ENCODE results near the gene TMSB4X.
"Not testable (repeated sequence)": the region's sequence is repeated elsewhere in the genome, so short reads cannot be mapped to it uniquely, and the experiment has no call there.

The TMSB4X gene

DNA sequence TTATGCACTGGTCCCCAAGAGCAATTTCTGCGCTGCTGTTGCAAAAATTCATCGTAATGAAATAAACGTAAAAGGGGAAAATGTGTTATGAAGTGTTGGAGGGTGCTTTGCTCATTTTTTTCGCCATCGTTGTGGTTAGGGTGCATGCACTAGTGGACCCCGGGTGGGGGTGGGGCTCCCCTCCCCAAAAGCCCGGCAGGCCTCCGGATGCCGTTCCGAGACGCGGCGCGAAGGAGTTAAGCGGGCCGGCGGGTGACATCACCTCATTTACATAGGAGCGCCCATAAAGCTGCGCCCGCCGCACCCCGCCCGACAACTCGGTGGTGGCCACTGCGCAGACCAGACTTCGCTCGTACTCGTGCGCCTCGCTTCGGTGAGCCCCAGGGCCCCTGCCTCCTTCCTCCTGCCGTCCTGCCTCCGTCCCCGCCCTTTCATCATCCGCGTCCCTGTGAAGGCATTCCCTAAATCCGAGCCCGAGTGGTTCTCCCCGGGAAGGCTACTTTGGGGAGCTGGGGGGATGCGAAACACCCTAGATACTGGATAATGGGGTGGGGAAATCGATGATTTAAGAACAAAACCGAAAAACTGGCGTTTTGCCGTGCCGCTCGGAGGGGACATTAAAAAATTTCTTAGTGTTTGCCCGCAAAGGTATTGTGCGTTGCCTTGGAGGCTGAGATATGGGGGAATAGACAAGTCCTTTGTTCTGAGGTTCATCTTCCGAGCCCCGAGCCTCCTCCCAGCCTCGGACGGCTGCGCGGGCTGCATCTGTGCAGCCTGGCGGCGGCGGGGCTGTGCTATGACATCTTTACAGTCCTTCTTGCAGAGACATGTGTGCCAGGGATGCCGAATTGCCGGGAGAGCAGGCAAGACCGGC lies at the start of gene TMSB4X:
TSS of gene TMSB4X (plus strand) at position 315 of the 874 bp plus-strand sequence.
- FAIRE-seq (peak; percentile 82), DNase-seq (ENCODE audit: insufficient read length, low spot score) (no peak)

DNA sequence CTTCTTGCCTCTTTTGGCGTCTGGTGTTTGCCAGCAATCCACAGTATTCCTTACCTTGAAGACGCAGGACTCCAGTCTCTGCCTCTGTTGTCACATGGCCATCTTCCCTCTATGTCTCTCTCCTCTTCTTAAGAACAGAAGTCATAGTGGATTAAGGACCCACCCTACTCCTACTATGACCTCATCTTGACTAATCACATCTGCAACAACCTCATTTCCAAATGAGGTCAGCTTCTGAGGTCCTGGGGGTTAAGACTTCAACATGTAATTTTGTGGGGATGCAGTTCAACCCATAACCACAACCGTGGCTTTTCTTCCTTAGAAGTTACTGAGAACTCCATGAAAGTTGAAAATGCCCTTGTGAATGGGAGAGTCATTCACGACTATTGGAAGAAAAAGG lies 45.2 kb upstream of the TMSB4X start:
- DNase-seq (ENCODE audit: insufficient read length, low spot score) (no peak), FAIRE-seq (no peak)

DNA sequence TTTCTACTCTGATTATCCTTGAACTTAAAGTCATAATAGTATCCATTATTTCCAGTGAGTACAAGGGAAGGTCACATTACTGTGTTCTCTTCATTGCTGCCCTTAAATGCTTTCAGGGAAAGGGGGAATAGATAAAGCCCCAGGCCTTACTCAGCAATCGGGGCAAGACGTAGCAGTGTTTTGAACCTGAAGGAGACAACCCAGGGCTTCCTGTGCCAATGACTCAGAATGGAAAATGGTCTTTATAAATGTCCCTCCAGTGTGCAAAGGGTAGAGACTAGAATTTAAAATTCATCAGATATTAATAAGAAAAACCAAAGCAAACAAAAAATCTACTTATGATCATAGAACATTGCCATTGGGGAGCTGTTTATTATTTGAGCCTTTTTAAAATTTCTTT lies 44.8 kb upstream of the TMSB4X start:
- no peak for FAIRE-seq
- no peak for DNase-seq (ENCODE audit: insufficient read length, low spot score)

DNA sequence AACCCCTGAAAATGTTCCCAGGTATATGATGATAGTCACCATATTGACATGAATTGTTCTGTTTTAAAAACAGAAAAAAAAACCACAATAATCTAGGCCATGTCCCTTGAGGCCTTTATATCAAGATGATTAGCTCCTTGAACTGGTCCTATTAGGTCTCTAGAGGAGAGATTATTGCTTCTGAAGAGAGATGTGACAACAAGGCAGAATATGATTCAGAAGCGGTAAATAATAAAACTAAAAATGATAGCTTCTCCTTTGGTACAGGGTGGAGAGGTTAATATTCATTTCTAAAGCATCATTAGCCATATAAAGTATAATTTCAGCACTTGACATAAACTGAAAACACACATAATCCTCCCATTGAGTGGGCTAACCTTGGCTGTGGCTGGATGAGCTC lies 42.7 kb upstream of the TMSB4X start:
- no peak for DNase-seq (ENCODE audit: insufficient read length, low spot score)
- FAIRE-seq = no peak

DNA sequence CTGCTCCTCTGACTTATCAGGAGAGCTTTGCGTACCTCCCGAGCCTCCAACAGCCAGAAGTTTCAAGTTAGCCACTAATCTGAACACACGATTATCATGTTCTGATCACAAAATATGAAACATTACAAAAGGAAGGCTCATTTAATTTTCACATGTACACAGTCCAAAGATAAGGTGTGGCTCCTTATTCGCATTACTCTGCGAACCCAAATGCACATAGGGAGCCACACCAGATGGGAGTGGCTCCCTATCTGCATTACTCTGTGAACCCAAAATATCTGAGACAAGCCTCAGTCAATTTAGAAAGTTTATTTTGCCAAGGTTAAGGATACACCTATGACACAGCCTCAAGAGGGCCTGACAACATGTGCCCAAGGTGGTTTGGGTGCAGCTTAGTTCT lies 40.1 kb upstream of the TMSB4X start:
- FAIRE-seq (no peak), DNase-seq (ENCODE audit: insufficient read length, low spot score) (no peak)

DNA sequence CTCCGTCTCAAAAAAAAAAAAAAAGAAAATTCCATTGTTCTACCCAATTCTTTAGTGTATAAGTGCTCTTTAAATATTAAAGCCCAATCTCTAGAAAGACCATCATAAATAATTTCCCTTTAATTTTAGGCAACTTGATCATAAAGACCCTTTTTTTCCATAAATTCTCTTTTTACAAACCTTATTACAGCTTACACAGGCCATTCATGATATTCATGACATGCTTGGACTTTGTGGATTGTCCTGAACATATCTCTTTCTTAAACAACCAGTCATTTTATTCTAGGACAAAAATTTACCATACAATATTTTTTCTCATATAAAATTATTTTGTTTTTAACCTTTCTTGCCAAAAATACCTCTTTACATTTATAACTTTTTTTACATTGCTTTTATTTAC lies 38.0 kb upstream of the TMSB4X start:
- peak; percentile 74 for FAIRE-seq

DNA sequence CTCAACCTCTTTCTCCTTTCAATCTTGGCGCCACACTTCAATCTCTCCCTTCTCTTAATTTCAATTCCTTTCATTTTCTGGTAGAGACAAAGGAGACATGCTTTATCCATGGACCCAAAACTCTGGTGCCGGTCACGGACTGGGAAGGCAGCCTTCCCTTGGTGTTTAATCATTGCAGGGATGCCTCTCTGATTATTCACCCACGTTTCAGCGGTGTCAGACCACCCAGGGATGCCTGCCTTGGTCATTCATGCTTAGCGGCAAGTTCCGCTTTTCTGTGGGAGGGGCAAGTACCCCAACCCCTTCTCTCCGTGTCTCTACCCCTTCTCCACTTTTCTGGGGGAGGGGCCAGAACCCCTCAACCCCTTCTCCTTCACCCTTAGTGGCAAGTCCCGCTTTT lies 34.4 kb upstream of the TMSB4X start:
- FAIRE-seq = not testable (repeated sequence)

More for the DNA sequence above, 38.0 kb upstream of the TMSB4X start:
- DNase-seq (ENCODE audit: insufficient read length, low spot score) = no peak

DNA sequence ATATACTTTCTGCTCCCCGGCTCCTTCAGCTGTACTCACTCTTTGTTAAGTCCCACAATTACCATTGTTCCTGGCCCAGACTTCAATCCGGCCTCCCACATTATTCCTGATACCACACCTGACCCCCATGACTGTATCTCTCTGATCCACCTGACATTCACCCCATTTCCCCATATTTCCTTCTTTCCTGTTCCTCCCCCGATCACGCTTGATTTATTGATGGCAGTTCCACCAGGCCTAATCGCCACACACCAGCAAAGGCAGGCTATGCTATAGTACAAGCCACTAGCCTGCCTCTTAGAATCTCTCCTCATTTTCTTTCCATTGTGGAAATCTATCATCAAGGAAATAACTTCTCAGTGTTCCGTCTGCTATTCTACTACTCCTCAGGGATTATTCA lies 31.3 kb upstream of the TMSB4X start:
- not testable (repeated sequence) for FAIRE-seq

More for the DNA sequence above, 34.4 kb upstream of the TMSB4X start:
- not testable (repeated sequence) for DNase-seq (ENCODE audit: insufficient read length, low spot score)

DNA sequence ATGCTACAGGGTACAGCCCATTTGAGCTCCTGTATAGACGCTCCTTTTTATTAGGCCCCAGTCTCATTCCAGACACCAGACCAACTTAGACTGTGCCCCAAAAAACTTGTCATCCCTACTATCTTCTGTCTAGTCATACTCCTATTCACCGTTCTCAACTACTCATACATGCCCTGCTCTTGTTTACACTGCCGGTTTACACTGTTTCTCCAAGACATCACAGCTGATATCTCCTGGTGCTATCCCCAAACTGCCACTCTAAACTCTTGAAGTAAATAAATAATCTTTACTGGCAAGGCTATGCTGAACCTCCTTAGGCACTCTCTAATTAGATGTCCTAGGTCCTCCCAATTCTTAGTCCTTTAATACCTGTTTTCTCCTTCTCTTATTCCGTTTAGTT lies 30.5 kb upstream of the TMSB4X start:
- FAIRE-seq; DNase-seq (ENCODE audit: insufficient read length, low spot score): not testable (repeated sequence)

More for the DNA sequence above, 31.3 kb upstream of the TMSB4X start:
- DNase-seq (ENCODE audit: insufficient read length, low spot score) = not testable (repeated sequence)

DNA sequence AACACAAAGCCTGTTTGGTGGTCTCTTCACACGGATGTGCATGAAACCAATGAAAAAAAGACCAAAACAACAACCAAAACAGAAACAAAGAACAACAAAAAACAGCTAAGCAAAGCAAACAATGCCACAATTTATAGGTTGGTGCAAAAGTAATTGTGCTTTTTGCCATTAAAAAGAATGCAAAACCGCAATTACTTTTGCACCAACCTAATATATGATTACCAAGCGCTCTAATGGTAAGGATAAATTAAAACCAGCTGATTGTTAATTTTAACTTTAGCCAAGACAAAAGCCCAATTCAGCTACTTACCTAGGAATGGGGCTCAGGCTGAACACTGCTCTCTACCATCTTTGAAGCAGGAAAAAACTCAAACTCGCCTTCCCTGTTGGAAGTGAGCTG lies 29.4 kb upstream of the TMSB4X start:
- no peak for DNase-seq (ENCODE audit: insufficient read length, low spot score)
- FAIRE-seq = no peak

DNA sequence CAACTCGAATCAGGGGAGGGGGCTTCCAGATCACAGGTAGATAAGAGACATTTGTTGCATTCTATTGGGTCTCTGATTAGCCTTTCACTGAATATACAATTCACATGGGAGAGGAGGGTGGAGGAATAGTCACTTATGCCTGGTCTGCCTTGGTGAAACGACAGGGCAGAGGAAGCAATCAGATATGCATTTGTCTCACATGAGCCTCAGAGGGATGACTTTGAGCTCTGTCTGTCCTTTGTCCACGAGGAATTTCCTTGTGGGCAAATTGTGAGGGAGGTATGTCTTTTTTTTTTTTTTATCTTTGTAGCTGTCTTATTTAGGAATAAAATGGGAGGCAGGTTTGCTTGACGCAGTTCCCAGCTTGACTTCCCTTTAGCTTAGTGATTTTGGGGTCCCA lies 28.5 kb upstream of the TMSB4X start:
- no peak for FAIRE-seq
- DNase-seq (ENCODE audit: insufficient read length, low spot score) = no peak

DNA sequence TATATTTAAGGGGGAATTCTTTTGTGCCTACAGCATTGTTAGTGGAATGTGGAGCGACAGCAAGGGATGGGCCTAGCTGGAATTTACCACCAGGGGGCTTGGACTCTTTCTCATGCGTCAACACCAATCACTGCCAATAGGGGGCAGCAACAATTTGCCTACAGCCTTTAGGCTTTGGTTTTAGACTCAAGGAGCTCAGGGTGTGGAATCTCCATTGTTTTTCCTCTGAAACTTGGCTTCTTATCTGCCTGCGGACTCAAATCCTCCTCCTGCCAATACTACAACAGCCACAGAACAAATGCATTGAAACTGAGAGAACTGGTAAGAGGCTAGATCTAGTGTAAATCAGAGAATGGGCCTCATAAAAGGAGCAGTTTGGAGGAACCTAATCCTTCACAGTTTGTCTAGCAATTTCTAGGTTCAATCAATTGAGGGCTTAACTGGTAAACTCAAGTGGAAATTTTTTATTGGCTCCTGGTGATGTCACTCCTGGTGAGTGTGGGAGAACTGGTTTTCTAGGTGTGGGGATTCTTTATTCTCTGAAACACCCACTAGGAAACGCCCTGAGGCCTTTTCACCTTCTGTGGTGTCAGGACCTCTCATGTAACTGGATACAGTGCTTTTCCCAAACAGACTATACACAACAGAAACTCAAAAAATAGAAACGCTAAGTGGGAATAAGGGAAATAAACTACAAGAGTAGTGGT lies 27.9 kb upstream of the TMSB4X start:
- DNase-seq (ENCODE audit: insufficient read length, low spot score) (no peak), FAIRE-seq (peak; percentile 94)

DNA sequence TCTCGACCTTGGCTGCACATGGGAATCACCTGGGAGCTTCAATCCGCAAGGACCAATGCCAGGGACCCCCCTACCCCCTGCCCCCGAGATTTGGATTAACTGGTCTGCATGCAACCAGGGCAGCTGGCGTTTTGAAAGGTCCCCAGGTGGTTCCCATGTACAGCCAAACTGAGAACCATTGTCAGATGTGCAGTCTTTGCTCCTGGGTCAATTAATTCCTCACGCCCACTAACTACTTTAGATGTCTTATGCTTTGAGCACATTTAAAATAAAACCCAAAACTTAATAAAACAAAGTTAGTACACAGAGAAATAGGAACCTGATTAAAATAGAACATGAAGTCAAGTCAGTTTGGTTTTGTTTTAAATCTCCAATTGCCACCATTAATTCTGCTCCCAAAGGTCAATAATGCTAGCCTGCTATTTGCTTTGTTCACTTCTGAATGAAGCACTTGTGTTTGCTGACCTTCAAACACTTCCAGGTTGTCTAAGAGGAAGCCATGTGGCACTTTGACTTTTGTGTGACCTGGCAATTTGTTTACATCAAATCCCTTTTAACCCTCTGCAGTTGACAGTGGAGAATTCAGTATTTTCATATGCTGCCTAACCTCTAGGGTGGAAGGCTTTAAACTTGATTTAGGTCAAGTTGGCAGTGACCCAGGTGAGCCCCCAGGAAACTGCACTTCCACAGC lies 27.2 kb upstream of the TMSB4X start:
- FAIRE-seq (no peak), DNase-seq (ENCODE audit: insufficient read length, low spot score) (no peak)

DNA sequence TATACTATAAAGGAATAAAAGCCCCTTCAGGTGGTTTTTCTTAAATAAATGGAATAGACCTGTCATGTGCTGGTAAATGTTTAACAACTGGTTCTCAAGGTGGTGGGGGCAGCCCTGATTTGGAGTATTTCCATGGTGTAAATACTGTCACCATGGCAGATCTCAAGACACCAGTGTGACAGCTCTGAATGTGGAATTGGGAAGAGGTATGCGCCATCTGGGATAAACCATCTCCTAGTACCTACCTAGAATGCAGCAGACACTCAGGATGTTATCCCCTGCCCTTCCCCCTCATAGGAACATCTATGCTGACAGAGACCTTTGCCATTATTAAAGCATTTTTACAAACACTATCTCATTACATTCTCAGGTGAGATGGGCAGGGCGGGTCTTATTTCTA lies 26.4 kb upstream of the TMSB4X start:
- FAIRE-seq (no peak), DNase-seq (ENCODE audit: insufficient read length, low spot score) (no peak)

DNA sequence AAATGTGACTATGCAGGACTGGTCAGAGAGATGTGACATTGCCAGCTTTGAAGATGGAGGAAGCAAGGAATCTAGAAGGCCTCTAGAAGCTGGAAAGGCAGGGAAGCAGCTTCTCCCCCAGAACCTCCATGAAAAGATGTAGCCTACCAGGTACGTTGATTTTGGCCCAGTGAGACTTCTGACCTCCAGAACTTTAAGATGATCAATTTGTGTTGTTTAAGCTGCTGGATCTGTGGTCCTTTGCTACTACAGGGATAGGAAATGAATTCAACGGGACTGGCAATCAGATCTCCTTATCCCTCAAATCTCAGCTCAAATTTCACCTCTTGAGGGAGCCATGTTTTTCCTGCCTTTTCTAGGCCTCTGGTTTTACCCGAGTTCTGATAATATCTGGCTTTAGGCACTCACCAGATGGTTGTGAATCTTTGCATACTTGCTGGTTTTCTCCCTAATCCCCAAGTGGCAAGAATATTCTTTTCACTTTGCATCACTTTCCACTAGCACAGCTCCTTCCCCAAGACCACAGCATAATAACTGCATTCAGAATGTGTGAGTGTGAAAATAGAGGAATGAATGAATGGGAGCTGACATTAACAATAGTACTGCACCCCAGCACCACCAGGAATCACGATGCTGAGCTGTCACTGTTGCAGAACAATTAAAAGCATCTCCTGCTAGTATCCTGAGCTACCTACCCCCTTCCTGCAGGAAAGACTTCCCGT lies 25.5 kb upstream of the TMSB4X start:
- FAIRE-seq = no peak

DNA sequence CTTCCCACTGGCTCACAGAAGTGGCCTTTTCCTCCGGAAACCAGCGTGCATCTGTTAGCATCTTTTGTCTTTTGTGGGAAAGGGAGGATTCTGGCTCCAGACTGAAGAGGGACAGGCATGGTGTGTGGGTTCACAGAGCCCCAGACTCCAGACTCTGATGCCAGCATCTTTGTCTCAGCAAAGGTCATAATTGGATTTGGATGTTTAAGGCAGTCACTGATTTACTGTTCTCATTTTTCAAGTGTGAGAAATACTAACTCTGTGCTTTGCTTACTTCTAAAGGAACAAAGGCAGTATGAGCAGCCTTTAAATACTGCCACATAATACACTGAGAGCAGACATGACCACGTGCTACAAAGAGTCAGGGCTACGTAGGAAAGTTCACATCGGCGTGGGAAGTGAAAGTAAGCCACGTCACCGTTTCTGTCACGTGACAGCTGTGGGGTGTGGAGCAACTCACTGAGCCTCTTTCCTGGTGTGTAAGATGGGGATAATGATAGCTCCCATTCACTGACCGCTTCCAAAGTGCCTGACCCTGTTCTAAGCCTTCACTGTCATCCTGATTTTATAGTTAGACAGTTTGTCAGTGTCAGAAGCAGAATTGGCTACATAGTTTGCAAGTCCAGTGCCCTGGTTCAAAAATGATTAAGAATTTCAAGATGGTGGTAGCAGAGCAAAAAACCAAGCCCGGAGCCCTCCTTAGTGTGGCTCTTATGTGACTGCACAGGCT lies 24.8 kb upstream of the TMSB4X start:
- FAIRE-seq (peak; percentile 98), DNase-seq (ENCODE audit: insufficient read length, low spot score) (no peak)

More for the DNA sequence above, 25.5 kb upstream of the TMSB4X start:
- DNase-seq (ENCODE audit: insufficient read length, low spot score) = no peak

DNA sequence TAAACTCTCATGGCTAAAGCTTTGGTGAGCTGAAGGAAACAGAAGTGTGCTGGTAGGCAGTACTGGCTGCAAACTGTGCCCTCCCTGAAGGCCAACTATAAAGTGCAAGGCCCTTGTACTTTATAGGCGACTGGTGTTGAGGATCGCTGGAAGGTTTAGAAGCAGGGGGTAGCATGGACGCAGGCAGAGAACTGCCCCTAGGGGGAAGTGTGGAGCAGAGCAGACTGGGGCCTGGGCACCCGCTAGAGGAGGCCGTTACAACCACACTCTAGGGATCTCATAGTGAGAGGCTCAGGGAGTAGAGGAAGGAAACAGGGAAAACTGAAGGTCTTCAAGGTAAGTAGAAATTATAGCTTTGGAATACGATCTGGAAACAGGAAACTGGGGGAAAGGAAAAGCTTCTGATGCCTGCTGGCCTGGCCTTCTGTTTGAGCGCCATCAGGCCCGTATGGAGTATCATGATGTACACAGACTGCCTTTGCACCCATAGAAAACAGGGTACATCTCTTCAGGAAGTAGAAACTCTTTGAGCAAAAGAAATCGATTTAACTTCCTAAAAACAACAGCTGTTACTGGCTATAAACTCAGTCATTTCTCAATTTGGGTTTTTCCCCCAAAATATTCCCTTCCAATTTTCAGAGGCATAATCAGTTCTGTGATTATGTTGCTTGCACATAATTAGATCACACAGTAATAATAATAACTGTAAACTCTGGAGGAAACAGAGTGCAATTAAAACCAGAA lies 23.9 kb upstream of the TMSB4X start:
- FAIRE-seq (peak; percentile 97), DNase-seq (ENCODE audit: insufficient read length, low spot score) (no peak)

DNA sequence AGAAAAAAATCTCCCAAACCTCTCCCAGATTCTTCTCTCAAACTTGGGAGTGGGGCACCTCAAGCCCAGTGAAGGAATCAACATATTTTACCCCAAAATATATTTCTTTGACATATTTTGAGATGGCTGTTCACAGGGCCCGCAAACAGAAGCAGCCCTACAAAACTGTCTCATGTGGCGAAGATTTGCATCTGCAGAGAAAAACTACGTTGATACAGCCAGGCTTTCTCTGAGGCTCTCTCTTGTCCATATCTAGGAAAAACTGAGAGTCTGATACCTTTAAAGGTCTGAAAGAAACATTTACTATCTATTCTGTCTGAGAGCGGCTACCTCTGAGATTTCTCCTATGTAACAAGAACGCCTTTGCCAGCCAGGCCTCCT lies 23.3 kb upstream of the TMSB4X start:
- no peak for DNase-seq (ENCODE audit: insufficient read length, low spot score)

DNA sequence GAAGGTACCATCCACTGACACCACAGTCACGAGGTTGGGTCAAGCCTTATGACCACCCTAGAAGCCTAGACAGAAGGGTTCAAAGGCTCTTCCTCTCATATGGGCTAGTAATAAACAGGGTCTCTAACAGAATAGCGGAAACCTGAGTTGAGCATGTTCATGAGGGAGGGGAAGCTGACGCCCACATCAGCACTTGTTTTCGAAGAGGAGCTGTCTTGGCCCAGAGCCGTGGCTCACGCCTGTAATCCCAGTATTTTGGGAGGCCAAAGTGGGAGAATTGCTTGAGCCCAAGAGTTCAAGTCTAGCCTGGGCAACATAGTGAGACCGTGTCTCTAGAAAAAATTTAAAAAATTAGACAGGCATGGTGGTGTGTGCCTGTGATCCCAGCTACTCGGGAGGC lies 21.5 kb upstream of the TMSB4X start:
- DNase-seq (ENCODE audit: insufficient read length, low spot score) (no peak), FAIRE-seq (no peak)

More for the DNA sequence above, 23.3 kb upstream of the TMSB4X start:
- peak; percentile 18 for FAIRE-seq

All from GM19239 (cell line).